Fibroblast of the conjunctiva (primary cell): ENCODE results near the gene LYSMD2.
"Not testable (repeated sequence)": the region's sequence is repeated elsewhere in the genome, so short reads cannot be mapped to it uniquely, and the experiment has no call there.

Experiments used
- DNase-seq: peaks from one replicate; pipeline ENCODE4 v3.0.0-alpha.2; 2010; ENCODE audit warnings: low read depth

LYSMD2 gene

GRCh38 chr15:51737522-51738305, at the start of gene LYSMD2:
Gene LYSMD2, minus strand, starts transcription at chr15:51737655. Its CDS starts 33 bp downstream, at chr15:51737622.
- DNase-seq: peak; percentile 16

GRCh38 chr15:51787130-51787529, 49.7 kb upstream of the LYSMD2 start:
- DNase-seq: not testable (repeated sequence)

- no peak for DNase-seq
Observed at GRCh38 chr15:51783967-51784366, 46.5 kb upstream of the LYSMD2 start.

- no peak for DNase-seq
Observed at GRCh38 chr15:51782357-51782896, 45.0 kb upstream of the LYSMD2 start.

- DNase-seq: no peak
Observed at GRCh38 chr15:51781506-51781905, 44.1 kb upstream of the LYSMD2 start.

GRCh38 chr15:51780636-51781035, 43.2 kb upstream of the LYSMD2 start:
- no peak for DNase-seq

- DNase-seq: peak; percentile 72
Observed at GRCh38 chr15:51776952-51777569, 39.6 kb upstream of the LYSMD2 start.

GRCh38 chr15:51775967-51776816, 38.7 kb upstream of the LYSMD2 start:
- no peak for DNase-seq

- no peak for DNase-seq
Observed at GRCh38 chr15:51774916-51775315, 37.5 kb upstream of the LYSMD2 start.

- DNase-seq: no peak
Observed at GRCh38 chr15:51771773-51772172, 34.3 kb upstream of the LYSMD2 start.

- DNase-seq: no peak
Observed at GRCh38 chr15:51770902-51771301, 33.4 kb upstream of the LYSMD2 start.

- no peak for DNase-seq
Observed at GRCh38 chr15:51768018-51768417, 30.6 kb upstream of the LYSMD2 start.

- no peak for DNase-seq
Observed at GRCh38 chr15:51766341-51766740, 28.9 kb upstream of the LYSMD2 start.

- no peak for DNase-seq
Observed at GRCh38 chr15:51765751-51766150, 28.3 kb upstream of the LYSMD2 start.

GRCh38 chr15:51760805-51761204, 23.4 kb upstream of the LYSMD2 start:
- no peak for DNase-seq

- peak; percentile 93 for DNase-seq
Observed at GRCh38 chr15:51759557-51760070, 22.2 kb upstream of the LYSMD2 start.

- DNase-seq: peak; percentile 39
Observed at GRCh38 chr15:51758645-51759044, 21.2 kb upstream of the LYSMD2 start.

GRCh38 chr15:51757450-51757849, 20.0 kb upstream of the LYSMD2 start:
- DNase-seq: no peak

GRCh38 chr15:51756482-51756881, 19.0 kb upstream of the LYSMD2 start:
- DNase-seq: no peak

- no peak for DNase-seq
Observed at GRCh38 chr15:51755790-51756189, 18.3 kb upstream of the LYSMD2 start.

GRCh38 chr15:51754267-51754666, 16.8 kb upstream of the LYSMD2 start:
- DNase-seq: no peak

GRCh38 chr15:51752888-51753287, 15.4 kb upstream of the LYSMD2 start:
- DNase-seq: no peak
